Measurements from ENCODE around the gene LIN52. TPM values are rescaled to one million over a fixed set of nuclear protein-coding genes. Genes with fewer than 3 reads are reported as not detected.

LIN52 gene
- total RNA-seq, 1 donor from 2014 or later, result 13.4 TPM

DNA sequence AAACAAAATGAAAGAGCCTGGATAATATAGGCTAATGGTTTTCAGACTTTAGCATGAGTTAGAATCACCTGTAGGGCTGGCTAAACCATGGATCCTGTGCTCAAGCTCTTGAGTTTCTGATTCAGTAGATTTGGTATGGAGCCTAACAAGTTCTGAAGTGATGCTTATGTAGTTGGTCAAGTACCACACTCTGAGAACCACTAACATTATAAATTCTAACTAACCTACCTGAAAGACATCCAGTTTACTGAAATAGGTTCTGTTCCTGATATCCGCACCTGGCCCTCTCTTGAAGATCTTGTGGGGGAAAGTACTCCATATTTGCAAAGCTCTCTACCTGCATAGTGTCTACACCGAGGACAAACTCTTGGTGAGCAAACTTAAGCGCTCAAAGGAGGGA, 95.1 kb downstream of the LIN52 start:
- Mint-ChIP-seq H3K27me3 (no peaks in the 10 kb centered on the region), H3K4me1 (ENCODE audit: low read depth) (no peaks in the 10 kb centered on the region), H3K36me3 (ENCODE audit: insufficient read depth) (peaks cover 2% of the 10 kb centered on the region), H3K4me3 (ENCODE audit: low read depth) (no peak overlapping the region), H3K9me3 (ENCODE audit: low read depth) (no peaks in the 10 kb centered on the region), H3K27ac (no peak overlapping the region)
- no peak for DNase-seq (ENCODE audit: low spot score, unreplicated experiment)
- TF ChIP-seq, protein P1, sequence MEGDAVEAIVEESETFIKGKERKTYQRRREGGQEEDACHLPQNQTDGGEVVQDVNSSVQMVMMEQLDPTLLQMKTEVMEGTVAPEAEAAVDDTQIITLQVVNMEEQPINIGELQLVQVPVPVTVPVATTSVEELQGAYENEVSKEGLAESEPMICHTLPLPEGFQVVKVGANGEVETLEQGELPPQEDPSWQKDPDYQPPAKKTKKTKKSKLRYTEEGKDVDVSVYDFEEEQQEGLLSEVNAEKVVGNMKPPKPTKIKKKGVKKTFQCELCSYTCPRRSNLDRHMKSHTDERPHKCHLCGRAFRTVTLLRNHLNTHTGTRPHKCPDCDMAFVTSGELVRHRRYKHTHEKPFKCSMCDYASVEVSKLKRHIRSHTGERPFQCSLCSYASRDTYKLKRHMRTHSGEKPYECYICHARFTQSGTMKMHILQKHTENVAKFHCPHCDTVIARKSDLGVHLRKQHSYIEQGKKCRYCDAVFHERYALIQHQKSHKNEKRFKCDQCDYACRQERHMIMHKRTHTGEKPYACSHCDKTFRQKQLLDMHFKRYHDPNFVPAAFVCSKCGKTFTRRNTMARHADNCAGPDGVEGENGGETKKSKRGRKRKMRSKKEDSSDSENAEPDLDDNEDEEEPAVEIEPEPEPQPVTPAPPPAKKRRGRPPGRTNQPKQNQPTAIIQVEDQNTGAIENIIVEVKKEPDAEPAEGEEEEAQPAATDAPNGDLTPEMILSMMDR (IDR thresholded peaks at IDR 0.05; ENCODE audit: unreplicated experiment), result no peak

DNA sequence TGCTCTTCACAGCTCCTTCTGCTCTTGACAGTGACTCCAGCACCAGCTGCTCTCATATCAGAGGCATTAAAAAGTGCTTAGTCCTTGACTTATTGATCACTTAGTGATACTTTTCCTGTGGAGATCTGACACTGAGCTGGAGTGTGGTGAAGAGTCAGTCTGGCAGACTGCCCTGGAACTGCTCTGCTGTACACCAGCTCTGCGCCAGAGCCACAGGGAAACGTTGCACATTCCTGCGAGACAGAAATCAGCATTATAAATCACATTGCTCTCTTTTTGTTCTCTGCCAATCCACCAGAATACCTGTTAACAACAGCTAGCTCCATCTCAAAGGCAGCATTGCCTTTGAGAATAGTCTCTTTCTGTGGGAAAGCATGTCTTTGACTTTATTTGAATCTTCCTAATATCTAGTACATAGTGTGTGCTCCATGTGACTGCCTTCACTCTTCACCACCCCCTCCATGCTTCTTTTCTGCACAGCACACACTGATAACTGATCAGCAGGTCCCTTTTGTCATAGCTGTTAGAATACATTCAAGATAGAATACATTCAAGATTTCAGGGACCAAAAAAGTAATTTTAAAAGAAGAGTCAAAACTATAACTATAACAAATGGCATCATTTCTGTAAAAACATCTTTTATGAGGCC, 106.3 kb downstream of the LIN52 start:
- TF ChIP-seq, protein P1 (IDR thresholded peaks at IDR 0.05; ENCODE audit: unreplicated experiment), result no peak
- Mint-ChIP-seq H3K27ac (peak overlapping the region; percentile 18), H3K9me3 (ENCODE audit: low read depth) (no peaks in the 10 kb centered on the region), H3K36me3 (ENCODE audit: insufficient read depth) (peaks cover 2% of the 10 kb centered on the region), H3K4me1 (ENCODE audit: low read depth) (peaks cover 10% of the 10 kb centered on the region), H3K4me3 (ENCODE audit: low read depth) (no peak overlapping the region), H3K27me3 (no peaks in the 10 kb centered on the region)
- DNase-seq (ENCODE audit: low spot score, unreplicated experiment), result no peak

DNA sequence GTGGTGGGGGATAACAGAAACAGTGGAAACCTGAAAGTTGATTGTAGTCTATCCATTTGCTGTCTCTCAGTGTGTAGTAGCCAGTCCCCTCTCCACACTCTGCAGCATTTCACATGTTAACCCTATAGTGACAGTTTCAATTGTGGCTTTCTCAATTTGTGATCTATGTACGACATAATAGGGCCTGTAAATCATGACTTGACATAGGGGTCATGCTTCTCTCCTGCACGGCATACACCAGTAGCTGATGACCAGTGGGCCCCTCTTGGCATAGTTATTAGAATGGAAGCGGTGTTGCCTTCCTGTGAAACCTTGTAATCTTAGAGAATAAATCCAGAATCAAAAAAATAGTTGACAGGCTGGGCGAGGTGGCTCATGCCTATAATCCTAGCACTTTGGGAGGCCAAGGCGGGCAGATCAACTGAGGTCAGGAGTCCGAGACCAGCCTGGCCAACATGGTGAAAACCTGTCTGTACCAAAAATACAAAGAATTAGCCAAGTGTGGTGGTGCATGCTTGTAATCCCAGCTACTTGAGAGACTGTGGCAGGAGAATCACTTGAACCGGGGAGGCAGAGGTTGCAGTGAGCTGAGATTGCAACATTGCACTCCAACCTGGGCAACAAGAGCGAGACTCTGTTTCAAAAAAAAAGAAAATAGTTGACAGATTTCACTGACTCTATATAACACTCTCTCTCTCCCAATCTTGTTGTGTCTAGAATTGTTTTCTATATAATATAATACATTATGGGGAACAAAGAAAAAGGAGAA, 109.9 kb downstream of the LIN52 start:
- Mint-ChIP-seq H3K4me3 (ENCODE audit: low read depth) (no peak overlapping the region), H3K9me3 (ENCODE audit: low read depth) (no peaks in the 10 kb centered on the region), H3K27me3 (no peaks in the 10 kb centered on the region), H3K4me1 (ENCODE audit: low read depth) (peaks cover 13% of the 10 kb centered on the region), H3K27ac (no peak overlapping the region), H3K36me3 (ENCODE audit: insufficient read depth) (peaks cover 3% of the 10 kb centered on the region)
- no peak for DNase-seq (ENCODE audit: low spot score, unreplicated experiment)
- TF ChIP-seq, protein P1 (IDR thresholded peaks at IDR 0.05; ENCODE audit: unreplicated experiment), result no peak

DNA sequence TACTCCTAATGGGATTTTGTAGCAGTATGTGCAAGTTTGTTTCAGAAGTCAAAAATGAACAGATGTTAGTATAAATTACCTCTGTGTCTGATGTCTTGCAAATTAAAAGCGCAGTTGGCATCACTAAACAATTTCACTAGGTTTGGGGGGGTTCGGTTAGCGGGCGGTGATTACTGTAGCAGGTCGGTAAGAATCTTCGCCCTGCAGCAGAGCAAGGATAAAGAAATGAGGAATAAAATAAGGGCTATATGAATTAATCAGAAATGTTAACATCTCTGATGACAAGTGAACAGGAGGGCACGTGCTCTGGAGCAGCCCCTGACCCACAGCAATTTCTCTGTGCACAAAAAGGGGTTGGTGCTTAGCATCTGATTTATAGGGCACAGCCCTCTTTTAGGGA, 110.9 kb downstream of the LIN52 start:
- Mint-ChIP-seq H3K27ac (no peak overlapping the region), H3K4me1 (ENCODE audit: low read depth) (peaks cover 13% of the 10 kb centered on the region), H3K27me3 (no peaks in the 10 kb centered on the region), H3K4me3 (ENCODE audit: low read depth) (no peak overlapping the region), H3K36me3 (ENCODE audit: insufficient read depth) (peaks cover 7% of the 10 kb centered on the region), H3K9me3 (ENCODE audit: low read depth) (no peaks in the 10 kb centered on the region)
- TF ChIP-seq, protein P1 (IDR thresholded peaks at IDR 0.05; ENCODE audit: unreplicated experiment), result no peak
- no peak for DNase-seq (ENCODE audit: low spot score, unreplicated experiment)

DNA sequence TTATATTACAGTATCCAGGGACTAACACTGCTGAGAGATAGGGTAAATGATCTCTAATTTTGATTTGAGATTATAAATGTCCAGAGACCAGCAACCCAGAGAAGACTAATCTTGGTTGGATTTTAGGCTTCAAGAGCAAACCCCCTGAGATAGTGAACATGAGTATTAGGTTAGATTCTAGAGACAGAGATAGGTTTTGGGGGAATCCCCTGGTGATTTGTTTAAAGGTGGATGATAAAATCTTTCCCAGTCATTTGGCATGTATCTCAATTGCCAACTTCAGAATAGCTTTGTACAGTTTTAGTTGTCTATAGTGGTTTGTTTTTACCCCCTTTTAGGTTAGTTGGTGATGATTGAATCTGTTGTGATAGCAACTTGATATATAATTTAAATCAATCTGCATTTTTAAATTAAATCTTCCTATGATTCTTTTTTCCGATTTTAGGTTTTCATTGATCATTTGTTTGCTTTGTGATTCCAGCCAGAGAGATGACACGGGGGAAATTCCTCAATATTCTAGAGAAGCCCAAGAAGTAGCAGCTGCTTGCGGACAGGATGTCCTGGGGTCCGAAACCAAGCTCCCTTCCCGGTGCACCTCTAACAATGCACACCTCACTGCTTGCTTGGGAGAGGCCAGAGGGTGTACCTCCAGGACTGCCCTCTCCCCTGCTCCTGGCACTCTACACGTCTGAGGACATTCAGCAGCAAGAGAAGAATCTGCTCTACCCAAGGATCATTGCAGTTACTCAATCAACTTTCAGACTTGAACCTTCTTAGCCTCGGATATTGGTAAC, 113.9 kb downstream of the LIN52 start:
- Mint-ChIP-seq H3K36me3 (ENCODE audit: insufficient read depth) (peaks cover 7% of the 10 kb centered on the region), H3K4me3 (ENCODE audit: low read depth) (no peak overlapping the region), H3K27me3 (no peaks in the 10 kb centered on the region), H3K27ac (no peak overlapping the region), H3K4me1 (ENCODE audit: low read depth) (peaks cover 7% of the 10 kb centered on the region), H3K9me3 (ENCODE audit: low read depth) (no peaks in the 10 kb centered on the region)
- TF ChIP-seq, protein P1 (IDR thresholded peaks at IDR 0.05; ENCODE audit: unreplicated experiment), result no peak
- DNase-seq (ENCODE audit: low spot score, unreplicated experiment), result no peak
